PFSK-1 (cell line): ENCODE data around the gene MFSD6.

Experiments
- FOXP2 ChIP-seq: optimal IDR thresholded peaks from 2 replicates; pipeline ENCODE3; 2011; ENCODE audit warnings: borderline replicate concordance, control low read depth, inconsistent platforms; ENCODE audit not compliant: insufficient read depth; ENCODE audit errors: extremely low read length, extremely low read depth
- POLR2AphosphoS5 ChIP-seq: IDR thresholded peaks from 2 replicates; pipeline ENCODE4 v1.6.1; 2012; ENCODE audit warnings: low read depth, mild to moderate bottlenecking, control low read depth, low read length, moderate library complexity
- REST ChIP-seq, 2 experiments: IDR thresholded peaks; 2 replicates each; pipeline versions ENCODE4 v1.6.1 to v1.8.0; 2011 to 2012; ENCODE audit warnings: low read depth in 2 of 2, low read length in 2 of 2, control low read depth in 1 of 2, inconsistent platforms in 1 of 2, mild to moderate bottlenecking in 1 of 2, moderate library complexity in 1 of 2; ENCODE audit not compliant: insufficient read depth in 1 of 2
- SIN3A ChIP-seq: IDR thresholded peaks from 2 replicates; pipeline ENCODE4 v1.6.1; 2012; ENCODE audit warnings: mild to moderate bottlenecking, low read length, moderate library complexity, borderline replicate concordance; ENCODE audit not compliant: insufficient read depth
- TAF1 ChIP-seq: IDR thresholded peaks from 2 replicates; pipeline ENCODE4 v1.6.1; 2012; ENCODE audit warnings: low read length, control low read depth, borderline replicate concordance; ENCODE audit not compliant: insufficient read depth

The MFSD6 gene

GRCh38 chr2:190425883-190426658, 17.9 kb downstream of the MFSD6 start:
- TF ChIP-seq POLR2AphosphoS5 (no peak), SIN3A (no peak), REST (IDR thresholded peaks at IDR 0.05; ENCODE audit: insufficient read depth in 1 of 2, low read depth in 2 of 2, low read length in 2 of 2) (no peak), FOXP2 (no peak), TAF1 (no peak)

- TF ChIP-seq REST (IDR thresholded peaks at IDR 0.05; ENCODE audit: insufficient read depth in 1 of 2, low read depth in 2 of 2, low read length in 2 of 2) = no peak
- no peak for TF ChIP-seq POLR2AphosphoS5
- no peak for TF ChIP-seq SIN3A
- TF ChIP-seq FOXP2 = no peak
- TF ChIP-seq TAF1 = no peak
Observed at GRCh38 chr2:190431907-190432306, 23.8 kb downstream of the MFSD6 start.

- no peak for TF ChIP-seq TAF1
- no peak for TF ChIP-seq REST (IDR thresholded peaks at IDR 0.05; ENCODE audit: insufficient read depth in 1 of 2, low read depth in 2 of 2, low read length in 2 of 2)
- TF ChIP-seq FOXP2 = no peak
- no peak for TF ChIP-seq POLR2AphosphoS5
- TF ChIP-seq SIN3A = no peak
Observed at GRCh38 chr2:190432567-190433231, 24.5 kb downstream of the MFSD6 start.

- TF ChIP-seq TAF1 = no peak
- no peak for TF ChIP-seq SIN3A
- no peak for TF ChIP-seq FOXP2
- TF ChIP-seq REST (IDR thresholded peaks at IDR 0.05; ENCODE audit: insufficient read depth in 1 of 2, low read depth in 2 of 2, low read length in 2 of 2) = no peak
- TF ChIP-seq POLR2AphosphoS5 = no peak
Observed at GRCh38 chr2:190435031-190435670, 27.0 kb downstream of the MFSD6 start.
